Esophagus squamous epithelium (tissue), 5 donors: ENCODE data around the gene HSD11B2. TPM values are rescaled to one million over a fixed set of nuclear protein-coding genes. Genes with fewer than 3 reads are reported as not detected.

Experiments used
- DNase-seq: peaks from one replicate; lab custom pipeline; 2025; lab: John Stamatoyannopoulos, UW
- H3K27ac ChIP-seq, 4 donors: fragments of 200-600 bp; sonication (generic); one replicate each; pipeline ENCODE4 v1.5.1; 2016 to 2019; ENCODE audit warnings: mild to moderate bottlenecking in 1 of 4
- H3K27me3 ChIP-seq, 4 donors: fragments of 200-600 bp; sonication (generic); 1 replicate in 3 of 4; 2 replicates in 1 of 4; pipeline versions ENCODE4 v1.5.1 to v1.6.0; 2017 to 2021; ENCODE audit warnings: antibody characterized with exemption in 1 of 4
- H3K36me3 ChIP-seq, 3 donors: fragments of 200-600 bp; sonication (generic); one replicate each; pipeline ENCODE4 v1.5.1; 2016 to 2019
- H3K4me1 ChIP-seq, 3 donors: fragments of 200-600 bp; sonication (generic); one replicate each; pipeline ENCODE4 v1.5.1; 2017 to 2019
- H3K4me3 ChIP-seq, 4 donors: fragments of 200-600 bp; sonication (generic); 1 replicate in 3 of 4; 2 replicates in 1 of 4; pipeline ENCODE4 v1.5.1; 2016 to 2019; ENCODE audit warnings: mild to moderate bottlenecking in 2 of 4, moderate library complexity in 1 of 4
- H3K9me3 ChIP-seq, 3 donors: fragments of 200-600 bp; sonication (generic); one replicate each; pipeline ENCODE4 v1.5.1; 2016 to 2019
- POLR2A ChIP-seq, 4 donors: fragments of 450-650 bp; IDR thresholded peaks; one replicate each; pipeline ENCODE4 v1.6.1; 2017; ENCODE audit warnings: antibody characterized with exemption in 4 of 4, mild to moderate bottlenecking in 4 of 4, moderate library complexity in 3 of 4
- WGBS, 2 donors: methylation state at CpG; one replicate each; pipeline ENCODE4 v1.1.5; 2018; 5-methylcytosine and 5-hydroxymethylcytosine counted together
- intact Hi-C: fragments of 100-400 bp; cut with DNase I; formaldehyde crosslinking; loops from one replicate; pipeline ENCODE4 v1.15.0; 2022
- total RNA-seq, 4 donors: library from RNA; depleted of rRNA; stranded (reverse); fragments of >200 nt; gene quantifications; one replicate each; pipeline ENCODE4 v1.1.0, GENCODE V29; 2016
- TF ChIP-seq, protein P1 (sequence below), 6 experiments: fragments of 450-650 bp in 4 of 6; fragments of 200-600 bp in 2 of 6; sonication (generic) in 2 of 6; IDR thresholded peaks; one replicate each; pipeline ENCODE4 v1.5.1; 2016 to 2019; ENCODE audit warnings: antibody characterized with exemption in 6 of 6, mild to moderate bottlenecking in 4 of 6, moderate library complexity in 4 of 6
- donor health status: DM: yes; HTN: yes; CAD: no.

Gene HSD11B2
- total RNA-seq, 4 donors from 2014 or later = 2.1 to 13.0 (median 6.7) TPM

DNA sequence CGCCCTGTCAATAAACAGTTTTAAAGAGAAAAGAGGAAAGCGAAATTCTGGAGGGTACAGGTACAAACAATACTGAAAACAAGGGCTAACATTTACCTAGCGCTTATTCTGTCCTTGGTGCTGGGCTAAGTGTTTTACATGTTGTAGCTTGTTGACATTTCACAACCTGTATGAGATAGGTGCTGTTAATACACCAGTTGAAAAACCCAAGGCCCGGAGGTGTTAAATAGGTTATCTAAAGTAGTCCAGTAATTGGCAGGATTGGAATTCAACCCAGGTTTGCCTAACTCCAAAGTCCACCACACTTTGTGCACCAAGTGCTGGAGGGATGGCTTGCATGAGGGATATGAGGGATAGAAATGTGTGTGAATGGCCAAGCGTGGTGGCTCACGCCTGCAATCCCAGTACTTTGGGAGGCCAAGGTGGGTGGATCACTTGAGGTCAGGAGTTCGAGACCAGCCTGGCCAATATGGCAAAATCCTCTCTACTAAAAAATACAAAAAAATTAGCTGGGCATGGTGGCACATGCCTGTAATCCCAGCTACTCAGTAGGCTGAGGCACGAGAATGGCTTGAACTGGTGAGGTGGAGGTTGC, 47.1 kb downstream of the HSD11B2 start:
- intact Hi-C loops = no loop called here

DNA sequence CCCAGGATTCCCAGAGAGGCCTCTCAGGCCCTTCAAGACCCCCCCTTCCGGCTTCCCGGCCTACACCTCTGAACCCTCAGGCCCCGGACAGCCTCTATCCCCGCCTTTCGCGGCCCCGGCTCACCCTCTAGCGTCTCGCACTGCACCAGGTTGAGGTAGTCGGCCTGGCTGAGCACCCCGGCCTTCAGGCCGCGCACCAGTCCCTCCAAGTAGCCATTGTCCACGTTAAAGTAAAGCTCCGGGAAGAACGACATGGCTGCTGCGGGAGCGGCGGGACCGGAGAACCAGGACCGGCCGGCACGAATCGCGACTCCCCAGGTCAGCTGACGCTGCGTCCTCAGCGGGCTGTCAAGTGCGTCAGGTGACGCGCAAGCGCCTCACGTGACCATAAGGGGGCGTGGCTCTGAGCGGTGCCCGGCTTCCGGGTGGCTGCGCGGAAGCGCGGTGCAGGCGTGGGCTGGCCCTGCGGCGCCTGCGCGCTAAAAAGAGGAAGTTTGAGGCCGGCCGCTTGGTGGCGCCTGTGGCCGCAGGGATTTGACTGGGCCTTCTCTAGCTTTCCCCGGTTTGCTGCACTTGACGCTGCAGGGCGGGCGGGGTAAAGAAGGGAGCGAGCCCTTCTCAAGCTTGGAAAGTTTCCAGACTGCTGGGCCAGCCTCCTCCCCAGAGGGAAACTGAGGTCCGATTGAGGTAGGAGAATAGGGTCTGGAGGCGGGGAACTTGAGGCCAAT, 50.1 kb downstream of the HSD11B2 start, which contains the start of gene ATP6V0D1:
Gene ATP6V0D1, minus strand, starts transcription at position 325 of the 728 bp plus-strand sequence. Its CDS starts 71 bp downstream, at position 254.
- WGBS, 2 donors = 0% methylated on average over 6 to 8 of the region's 57 CpGs
- Histone ChIP-seq H3K4me1 (peaks cover 26 to 72% (median 42%) of the 10 kb centered on the region in 3 donors), H3K27me3 (no peaks in the 10 kb centered on the region), H3K36me3 (peaks cover 0 to 18% (median 0%) of the 10 kb centered on the region in 3 donors), H3K9me3 (no peaks in the 10 kb centered on the region), H3K27ac (peak within 1 kb of the TSS; percentile 87 to 97 (median 96)), H3K4me3 (peak within 1 kb of the TSS; percentile 80 to 97 (median 89))
- TF ChIP-seq POLR2A (IDR thresholded peaks at IDR 0.05) = peak in 3 of 4 donors; percentile 67 to 90 (median 71)
- TF ChIP-seq, protein P1, sequence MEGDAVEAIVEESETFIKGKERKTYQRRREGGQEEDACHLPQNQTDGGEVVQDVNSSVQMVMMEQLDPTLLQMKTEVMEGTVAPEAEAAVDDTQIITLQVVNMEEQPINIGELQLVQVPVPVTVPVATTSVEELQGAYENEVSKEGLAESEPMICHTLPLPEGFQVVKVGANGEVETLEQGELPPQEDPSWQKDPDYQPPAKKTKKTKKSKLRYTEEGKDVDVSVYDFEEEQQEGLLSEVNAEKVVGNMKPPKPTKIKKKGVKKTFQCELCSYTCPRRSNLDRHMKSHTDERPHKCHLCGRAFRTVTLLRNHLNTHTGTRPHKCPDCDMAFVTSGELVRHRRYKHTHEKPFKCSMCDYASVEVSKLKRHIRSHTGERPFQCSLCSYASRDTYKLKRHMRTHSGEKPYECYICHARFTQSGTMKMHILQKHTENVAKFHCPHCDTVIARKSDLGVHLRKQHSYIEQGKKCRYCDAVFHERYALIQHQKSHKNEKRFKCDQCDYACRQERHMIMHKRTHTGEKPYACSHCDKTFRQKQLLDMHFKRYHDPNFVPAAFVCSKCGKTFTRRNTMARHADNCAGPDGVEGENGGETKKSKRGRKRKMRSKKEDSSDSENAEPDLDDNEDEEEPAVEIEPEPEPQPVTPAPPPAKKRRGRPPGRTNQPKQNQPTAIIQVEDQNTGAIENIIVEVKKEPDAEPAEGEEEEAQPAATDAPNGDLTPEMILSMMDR (IDR thresholded peaks at IDR 0.05) = peak; percentile 79 to 98 (median 96)
- intact Hi-C loops = no loop called here
- DNase-seq = peak; percentile 84

More for the DNA sequence above, 47.1 kb downstream of the HSD11B2 start:
- 65 to 77% methylated on average over 8 of the region's 8 CpGs for WGBS, 2 donors
- no peak overlapping the region for H3K4me3 ChIP-seq
- peaks cover 35 to 73% (median 47%) of the 10 kb centered on the region in 3 donors for H3K4me1 ChIP-seq
- no peak for TF ChIP-seq POLR2A (IDR thresholded peaks at IDR 0.05)
- H3K9me3 ChIP-seq = no peaks in the 10 kb centered on the region
- H3K36me3 ChIP-seq = peaks cover 0 to 11% (median 0%) of the 10 kb centered on the region in 3 donors
- DNase-seq = no peak
- H3K27ac ChIP-seq = peak overlapping the region in 1 of 4 donors; percentile 25
- H3K27me3 ChIP-seq = no peaks in the 10 kb centered on the region

DNA sequence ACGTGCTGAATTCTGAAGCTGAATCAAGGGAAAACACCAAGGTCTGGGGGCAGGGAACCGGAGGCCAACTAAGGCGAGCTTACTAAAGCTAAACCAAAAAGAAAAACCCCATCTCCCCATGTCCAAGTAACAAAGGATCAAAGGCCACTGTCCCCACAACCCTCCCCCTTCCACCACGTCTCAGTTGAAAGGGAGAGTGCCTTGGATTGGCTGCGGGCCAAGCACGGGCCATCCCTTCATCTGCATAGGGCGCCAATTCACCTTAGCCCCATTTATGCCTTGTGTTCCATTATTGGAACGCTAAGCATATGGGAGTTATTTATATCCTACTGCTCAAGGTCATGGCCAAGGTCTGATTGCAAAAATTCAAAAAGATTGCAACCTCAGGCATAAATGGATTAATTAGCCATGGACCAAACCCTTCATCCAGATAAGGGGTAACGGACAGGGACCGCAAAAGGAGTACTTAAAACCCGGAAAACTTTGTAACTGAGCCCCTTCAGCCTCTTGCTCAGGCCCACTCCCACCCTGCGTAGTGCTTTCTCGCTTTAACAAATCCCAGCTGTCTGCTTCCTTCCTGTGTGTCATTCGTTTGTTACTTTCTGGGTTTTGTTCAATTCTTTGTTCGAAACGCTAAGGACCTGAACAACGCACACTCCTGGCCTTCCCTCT, 50.8 kb downstream of the HSD11B2 start:
- no peak for DNase-seq
- H3K4me3 ChIP-seq = peak overlapping the region; percentile 80 to 97 (median 89)
- H3K27me3 ChIP-seq = no peaks in the 10 kb centered on the region
- intact Hi-C loops = no loop called here
- H3K4me1 ChIP-seq = peaks cover 25 to 65% (median 38%) of the 10 kb centered on the region in 3 donors
- WGBS, 2 donors = 3 to 7% methylated on average over 17 of the region's 17 CpGs
- peaks cover 0 to 25% (median 0%) of the 10 kb centered on the region in 3 donors for H3K36me3 ChIP-seq
- H3K27ac ChIP-seq = peak overlapping the region; percentile 69 to 97 (median 92)
- no peaks in the 10 kb centered on the region for H3K9me3 ChIP-seq
- TF ChIP-seq, protein P1 (IDR thresholded peaks at IDR 0.05) = no peak
- TF ChIP-seq POLR2A (IDR thresholded peaks at IDR 0.05) = no peak

DNA sequence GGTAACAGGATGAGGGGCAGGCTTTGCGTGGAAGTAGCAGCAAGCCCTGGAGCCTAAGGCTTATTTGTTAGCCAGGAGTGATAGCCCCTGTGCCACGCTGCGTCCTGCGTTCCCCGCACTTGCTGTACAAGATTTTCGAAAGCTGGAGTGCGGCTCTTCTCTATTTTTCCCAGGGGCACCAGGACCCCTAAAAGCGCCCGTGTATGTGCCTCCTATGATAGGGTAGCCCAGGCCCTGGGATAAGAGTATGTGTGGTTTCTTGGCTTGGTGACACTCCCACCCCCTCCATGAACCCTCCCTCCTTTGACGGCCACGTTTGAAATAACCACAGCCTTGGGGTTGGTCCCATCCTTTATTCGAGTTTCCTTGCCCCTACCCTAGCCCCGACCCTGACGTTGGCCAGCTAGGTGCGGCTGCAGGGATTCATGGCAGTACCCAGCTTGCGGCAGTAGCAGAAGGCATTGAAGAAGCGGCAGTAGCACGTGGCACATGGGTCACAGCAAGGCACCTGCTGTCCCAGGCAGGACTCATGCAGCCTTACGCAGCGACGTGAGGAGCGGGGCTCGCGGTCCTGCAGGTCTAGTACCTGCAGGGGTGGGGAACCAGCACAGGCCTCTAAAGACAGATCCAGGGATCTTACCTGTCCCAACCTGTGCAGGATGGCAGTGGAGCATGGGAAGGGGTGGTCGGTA, 51.5 kb downstream of the HSD11B2 start:
- intact Hi-C loops = no loop called here
- H3K36me3 ChIP-seq = peaks cover 0 to 25% (median 0%) of the 10 kb centered on the region in 3 donors
- DNase-seq = no peak

More for the DNA sequence above, 51.5 kb downstream of the HSD11B2 start:
- Histone ChIP-seq H3K4me1 (peaks cover 25 to 59% (median 38%) of the 10 kb centered on the region in 3 donors), H3K27ac (peak overlapping the region; percentile 69 to 97 (median 92)), H3K9me3 (no peaks in the 10 kb centered on the region), H3K27me3 (no peaks in the 10 kb centered on the region), H3K4me3 (peak overlapping the region; percentile 80 to 97 (median 89))
- 38 to 52% methylated on average over 9 of the region's 25 CpGs for WGBS, 2 donors
- TF ChIP-seq POLR2A (IDR thresholded peaks at IDR 0.05) = no peak
- TF ChIP-seq, protein P1 (IDR thresholded peaks at IDR 0.05) = no peak
